ENCODE data around the gene DCDC2B.
A peak's percentile ranks its signal among the peaks of the same experiment; 100 is the strongest.

- TF ChIP-seq CTCF (IDR thresholded peaks at IDR 0.05 in 2 of 3, conservative IDR thresholded peaks at IDR 0.05 in 1 of 3; ENCODE audit: borderline replicate concordance in 1 of 3, insufficient read depth in 1 of 3, low read depth in 2 of 3, low read length in 2 of 3), result no peak
- TF ChIP-seq YY1 (IDR thresholded peaks at IDR 0.05; ENCODE audit: extremely low read depth, insufficient replicate concordance, low read depth, low read length), result no peak
- TF ChIP-seq EGR1 (IDR thresholded peaks at IDR 0.05; ENCODE audit: low read depth), result no peak
- peak; percentile 35; the same call in 1 of the 2 replicates for TF ChIP-seq POLR2AphosphoS5 (IDR thresholded peaks at IDR 0.05; ENCODE audit: low read depth, low read length)
Observed at GRCh38 chr1:32198237-32199042, 10.4 kb upstream of the DCDC2B start.

Data from HCT116 (cell line).